NCI-H2029 (cell line): ENCODE measurements around the gene HOTAIR.

Experiments
- DNase-seq: peaks from one replicate; lab custom pipeline; 2025; lab: John Stamatoyannopoulos, UW

Gene HOTAIR

DNA sequence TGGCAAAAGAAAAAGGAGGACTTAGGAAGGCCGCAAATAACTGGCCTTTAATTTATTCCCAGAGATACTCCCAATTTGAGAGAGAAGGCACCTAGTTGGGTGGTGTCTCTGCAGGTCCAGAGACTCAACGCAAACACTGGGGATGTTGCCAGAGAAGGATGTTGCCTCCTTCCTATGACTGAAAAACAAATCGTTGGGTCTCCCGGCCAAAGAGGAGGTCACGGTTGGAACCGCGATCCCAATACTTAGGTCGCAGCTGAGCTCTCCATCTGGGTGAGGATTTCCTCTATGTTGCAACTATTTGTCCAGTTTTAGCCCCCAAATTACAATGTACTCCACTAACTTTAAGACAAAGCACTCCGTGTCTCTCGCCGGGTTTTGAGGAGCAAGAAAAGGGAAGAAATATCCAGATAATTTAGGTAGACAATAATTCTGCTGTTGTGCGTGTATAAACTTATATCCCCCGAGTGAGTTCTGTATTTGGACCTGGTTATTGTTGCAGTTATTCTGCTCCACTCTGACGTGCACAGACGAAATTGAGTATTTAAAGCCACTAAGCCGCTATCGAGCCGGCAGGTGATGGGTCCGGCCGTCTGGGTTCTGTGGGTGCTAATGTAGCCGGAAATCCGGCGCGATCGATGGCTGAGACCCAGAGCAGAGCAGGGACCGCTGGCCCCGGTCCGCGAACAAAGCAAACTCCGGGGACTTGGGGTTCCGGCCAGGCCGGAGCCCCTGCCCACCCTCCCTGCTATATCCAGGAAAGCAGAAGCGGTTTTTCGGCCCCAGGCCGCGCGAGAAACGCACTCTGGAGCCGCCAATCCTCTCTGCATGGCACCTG is 14.3 kb downstream of the HOTAIR start:
- no peak for DNase-seq

GRCh38 chr12:53959314-53959713 is 15.4 kb downstream of the HOTAIR start:
- no peak for DNase-seq

- DNase-seq, result no peak
Observed at GRCh38 chr12:53958128-53958527, 16.6 kb downstream of the HOTAIR start.

- DNase-seq, result no peak
Observed at GRCh38 chr12:53956914-53957536, 17.7 kb downstream of the HOTAIR start.

- DNase-seq, result no peak
Observed at GRCh38 chr12:53956251-53956887, 18.4 kb downstream of the HOTAIR start.

- DNase-seq, result no peak
Observed at GRCh38 chr12:53955776-53956250, 18.9 kb downstream of the HOTAIR start.

DNA sequence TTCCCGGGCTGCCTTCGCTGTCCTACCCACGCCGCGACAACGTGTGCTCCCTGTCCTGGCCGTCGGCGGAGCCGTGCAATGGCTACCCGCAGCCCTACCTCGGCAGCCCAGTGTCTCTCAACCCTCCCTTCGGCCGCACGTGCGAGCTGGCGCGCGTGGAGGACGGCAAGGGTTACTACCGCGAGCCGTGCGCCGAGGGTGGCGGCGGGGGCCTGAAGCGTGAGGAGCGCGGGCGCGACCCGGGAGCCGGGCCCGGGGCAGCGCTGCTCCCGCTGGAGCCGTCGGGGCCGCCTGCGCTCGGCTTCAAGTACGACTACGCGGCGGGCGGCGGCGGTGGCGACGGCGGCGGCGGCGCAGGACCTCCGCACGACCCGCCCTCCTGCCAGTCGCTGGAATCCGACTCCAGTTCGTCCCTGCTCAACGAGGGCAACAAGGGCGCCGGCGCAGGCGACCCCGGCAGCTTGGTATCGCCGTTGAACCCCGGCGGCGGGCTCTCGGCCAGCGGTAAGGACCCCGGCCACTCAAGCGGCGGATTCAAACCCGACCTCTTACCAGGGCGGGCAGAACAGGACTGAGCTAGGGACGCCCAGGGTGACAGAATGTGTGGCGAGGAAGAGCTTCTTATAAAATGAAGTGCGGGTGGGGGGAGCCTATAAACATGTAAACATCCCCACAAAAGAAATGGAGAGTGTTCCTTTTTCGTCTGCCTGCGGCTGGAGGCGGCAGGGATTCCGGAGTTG is 19.5 kb downstream of the HOTAIR start:
- DNase-seq, result no peak

DNA sequence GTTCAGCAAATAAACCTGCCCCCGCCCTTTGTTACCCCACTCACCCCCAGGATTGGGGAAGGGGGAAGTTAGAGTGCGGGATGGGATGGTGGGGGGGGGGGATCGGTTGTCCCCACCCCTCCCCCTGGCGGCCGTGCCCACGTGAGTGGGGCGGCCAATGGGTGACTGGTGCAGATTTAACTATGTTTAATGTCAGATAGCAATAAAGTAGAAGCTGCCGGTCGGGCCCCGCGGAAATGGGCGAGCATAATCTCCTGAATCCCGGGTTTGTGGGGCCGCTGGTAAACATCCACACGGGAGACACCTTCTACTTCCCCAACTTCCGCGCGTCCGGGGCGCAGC is 20.1 kb downstream of the HOTAIR start, which contains the start of gene HOXC12:
Gene HOXC12, plus strand, starts transcription at position 210 of the 342 bp plus-strand sequence. Its CDS starts 27 bp downstream, at position 237.
- no peak for DNase-seq

GRCh38 chr12:53953831-53954693 is 20.7 kb downstream of the HOTAIR start:
- DNase-seq, result no peak

- no peak for DNase-seq
Observed at GRCh38 chr12:53952871-53953734, 21.7 kb downstream of the HOTAIR start.

GRCh38 chr12:53952335-53952694 is 22.4 kb downstream of the HOTAIR start:
- no peak for DNase-seq

DNA sequence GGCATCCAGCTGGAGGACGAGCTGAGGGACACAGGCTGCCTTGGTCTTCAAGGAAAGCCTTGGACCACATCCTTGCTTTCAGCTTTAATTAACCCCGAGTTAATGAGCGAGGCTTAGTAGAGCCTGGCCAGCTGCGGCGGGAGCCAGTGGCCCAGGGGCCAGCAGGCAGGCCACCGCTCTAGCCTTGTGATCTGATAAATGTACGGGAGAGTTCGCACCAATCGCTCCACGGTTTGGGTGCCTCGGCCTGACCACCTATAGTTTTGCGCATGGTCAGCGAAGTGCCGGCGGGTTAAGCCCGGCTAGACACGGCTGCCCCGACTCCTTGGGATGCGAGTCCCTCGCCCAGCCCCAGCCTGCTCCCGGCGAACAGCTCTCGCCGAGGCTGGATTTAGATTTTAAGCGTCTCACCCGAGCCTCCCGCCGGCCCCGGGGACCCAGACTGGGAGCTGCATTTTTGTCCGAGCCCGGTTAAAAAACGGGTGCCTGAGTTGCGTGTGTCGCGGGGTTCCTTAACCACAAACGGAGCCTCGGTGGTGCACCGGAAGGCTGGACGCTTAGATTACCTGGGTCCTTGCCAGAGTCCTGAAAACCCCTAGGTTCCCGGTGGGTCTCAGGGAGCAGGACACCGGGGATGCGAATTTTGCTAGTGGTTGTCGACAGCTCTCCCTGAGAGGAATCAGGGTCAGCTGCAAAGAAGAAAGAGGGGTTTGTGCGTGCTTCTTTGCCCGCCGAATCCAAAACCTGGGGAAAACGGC is 23.0 kb downstream of the HOTAIR start:
- no peak for DNase-seq

DNA sequence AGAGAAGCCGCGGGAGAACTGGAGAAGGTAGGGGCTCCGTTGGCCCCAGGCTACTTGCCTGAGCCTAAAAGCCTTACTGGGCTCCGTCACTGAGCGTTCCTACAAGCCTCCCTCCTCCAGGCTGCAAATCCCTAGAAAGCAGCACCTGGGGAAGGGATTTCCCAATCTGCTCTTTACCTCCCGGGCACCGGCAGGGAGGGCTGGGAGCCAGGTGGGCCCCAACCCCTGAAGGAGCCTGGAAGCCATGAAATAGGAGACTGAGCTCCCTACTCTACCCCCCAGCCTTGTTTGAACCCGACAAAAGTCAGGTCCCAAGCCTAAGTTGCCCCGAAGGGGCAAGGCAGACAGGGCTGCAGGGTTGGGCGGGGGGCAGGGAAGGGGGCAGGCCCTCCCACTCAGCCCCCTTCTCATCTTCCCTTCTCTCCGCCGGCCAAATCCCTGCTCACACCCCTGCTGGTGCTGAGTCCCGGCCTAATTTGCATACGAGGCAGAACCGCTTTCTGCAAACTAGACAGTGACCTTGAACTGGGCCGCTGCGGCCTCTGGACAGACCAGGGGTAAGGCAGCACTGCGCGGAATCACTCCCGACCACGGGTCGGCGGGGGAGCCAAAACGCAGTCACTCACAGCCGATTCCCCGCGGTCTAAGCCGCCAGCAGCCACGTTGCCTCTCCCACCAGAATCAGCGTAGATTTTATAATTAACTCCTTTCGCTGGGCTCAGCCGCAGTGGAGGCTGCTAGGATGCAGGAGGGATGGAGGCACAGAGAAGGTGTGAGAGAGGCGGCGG is 23.8 kb downstream of the HOTAIR start:
- no peak for DNase-seq

DNA sequence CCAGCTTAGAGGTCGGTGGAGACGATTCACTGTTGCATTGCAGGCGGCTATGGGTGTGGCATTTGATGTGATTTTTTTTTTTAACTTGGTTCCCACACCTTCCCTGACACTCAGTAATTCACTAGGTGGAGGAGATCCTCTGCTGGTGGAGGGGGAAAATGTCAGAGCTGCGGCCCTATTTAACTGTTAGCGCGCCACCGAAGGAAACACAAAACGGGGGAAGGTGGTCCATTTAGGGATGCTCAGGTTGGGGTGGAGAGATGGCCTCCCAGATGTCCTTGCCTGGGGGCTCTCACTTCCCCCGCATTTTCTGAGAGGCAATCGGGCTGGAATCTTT is 24.3 kb downstream of the HOTAIR start:
- DNase-seq, result no peak

DNA sequence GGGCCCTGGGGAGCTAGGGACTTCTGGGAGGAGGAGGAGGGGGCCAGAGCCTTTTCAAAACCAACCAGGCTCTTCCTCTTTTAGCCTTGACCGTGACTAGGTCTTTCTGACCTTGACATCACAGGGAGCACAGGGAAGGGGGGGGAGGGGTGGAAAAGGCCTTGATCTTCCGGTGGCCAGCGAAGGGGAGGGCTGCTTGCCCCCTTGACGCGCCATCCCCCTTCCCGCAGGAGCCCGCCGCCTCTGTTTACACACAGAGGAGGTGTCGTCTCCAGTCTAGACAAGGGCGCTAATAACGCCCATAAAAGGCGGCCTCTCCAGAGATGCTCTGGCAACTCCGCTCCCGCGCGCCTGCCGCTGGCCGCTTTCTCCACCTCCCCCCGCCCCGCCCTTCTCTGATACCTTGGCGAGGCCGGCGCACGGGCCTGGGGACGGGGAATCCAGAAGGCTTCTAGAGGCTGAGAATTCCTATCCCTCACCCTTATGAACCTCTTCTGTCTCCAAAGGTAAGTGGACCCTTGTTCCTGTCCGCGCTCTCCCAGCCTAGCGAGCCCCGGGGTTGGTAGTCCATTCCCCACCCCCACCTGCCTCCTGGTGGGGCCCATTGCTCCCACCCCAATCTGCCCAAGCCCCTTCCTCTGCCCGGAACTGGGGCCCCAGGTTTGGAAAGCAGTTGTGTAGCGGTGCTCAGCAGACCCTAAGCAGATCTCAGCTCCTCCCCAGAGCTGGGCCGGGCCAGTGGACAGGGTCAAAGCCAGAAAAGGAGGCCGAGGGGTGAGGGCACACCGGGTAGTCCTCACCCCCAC is 24.9 kb downstream of the HOTAIR start:
- DNase-seq, result no peak

GRCh38 chr12:53948650-53949593 is 25.8 kb downstream of the HOTAIR start:
- DNase-seq, result no peak

DNA sequence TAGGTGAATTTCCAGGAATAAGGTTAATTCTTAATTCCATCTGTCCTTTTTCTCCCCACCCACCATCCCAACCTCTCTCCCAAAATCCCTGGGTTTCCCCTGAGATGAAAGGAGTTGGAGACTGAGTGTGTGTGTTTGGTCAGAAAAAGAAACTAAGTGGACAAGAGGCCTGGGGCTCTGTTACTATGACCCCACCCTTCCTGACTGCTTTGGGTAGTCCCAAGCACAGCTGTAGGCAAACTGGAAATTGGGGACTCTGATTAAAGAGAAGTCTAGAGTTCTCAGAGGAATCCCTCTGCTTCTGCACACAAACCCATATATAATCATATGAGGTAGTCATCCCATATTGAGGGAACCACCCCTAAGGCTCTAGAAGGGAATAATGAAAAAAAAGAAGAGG is 27.0 kb downstream of the HOTAIR start:
- DNase-seq, result no peak
